Body of pancreas (tissue), 4 donors: ENCODE measurements around the gene SPAG7.

Experiments
- POLR2A ChIP-seq, 3 donors: fragments of 450-650 bp; IDR thresholded peaks; one replicate each; pipeline ENCODE4 v1.6.1; 2016; ENCODE audit warnings: antibody characterized with exemption in 3 of 3, mild to moderate bottlenecking in 2 of 3
- TF ChIP-seq, protein P1 (sequence below), 7 experiments: fragments of 450-650 bp in 4 of 7; fragments of 200-600 bp in 3 of 7; sonication (generic) in 3 of 7; IDR thresholded peaks; one replicate each; pipeline ENCODE4 v1.5.1; 2016 to 2019; ENCODE audit warnings: antibody characterized with exemption in 7 of 7

- TF ChIP-seq, protein P1, sequence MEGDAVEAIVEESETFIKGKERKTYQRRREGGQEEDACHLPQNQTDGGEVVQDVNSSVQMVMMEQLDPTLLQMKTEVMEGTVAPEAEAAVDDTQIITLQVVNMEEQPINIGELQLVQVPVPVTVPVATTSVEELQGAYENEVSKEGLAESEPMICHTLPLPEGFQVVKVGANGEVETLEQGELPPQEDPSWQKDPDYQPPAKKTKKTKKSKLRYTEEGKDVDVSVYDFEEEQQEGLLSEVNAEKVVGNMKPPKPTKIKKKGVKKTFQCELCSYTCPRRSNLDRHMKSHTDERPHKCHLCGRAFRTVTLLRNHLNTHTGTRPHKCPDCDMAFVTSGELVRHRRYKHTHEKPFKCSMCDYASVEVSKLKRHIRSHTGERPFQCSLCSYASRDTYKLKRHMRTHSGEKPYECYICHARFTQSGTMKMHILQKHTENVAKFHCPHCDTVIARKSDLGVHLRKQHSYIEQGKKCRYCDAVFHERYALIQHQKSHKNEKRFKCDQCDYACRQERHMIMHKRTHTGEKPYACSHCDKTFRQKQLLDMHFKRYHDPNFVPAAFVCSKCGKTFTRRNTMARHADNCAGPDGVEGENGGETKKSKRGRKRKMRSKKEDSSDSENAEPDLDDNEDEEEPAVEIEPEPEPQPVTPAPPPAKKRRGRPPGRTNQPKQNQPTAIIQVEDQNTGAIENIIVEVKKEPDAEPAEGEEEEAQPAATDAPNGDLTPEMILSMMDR (IDR thresholded peaks at IDR 0.05) = no peak
- no peak for TF ChIP-seq POLR2A (IDR thresholded peaks at IDR 0.05)
Observed at GRCh38 chr17:4936436-4936835, 31.2 kb downstream of the SPAG7 start.
